GM12801 (cell line): ENCODE data around the gene ADGRL3.

ENCODE experiments used
- TF ChIP-seq, protein P1 (sequence below): IDR thresholded peaks from one replicate; pipeline ENCODE4 v1.5.1; 2011; ENCODE audit warnings: control low read depth; ENCODE audit not compliant: insufficient read length; ENCODE audit errors: extremely low read depth

The ADGRL3 gene

DNA sequence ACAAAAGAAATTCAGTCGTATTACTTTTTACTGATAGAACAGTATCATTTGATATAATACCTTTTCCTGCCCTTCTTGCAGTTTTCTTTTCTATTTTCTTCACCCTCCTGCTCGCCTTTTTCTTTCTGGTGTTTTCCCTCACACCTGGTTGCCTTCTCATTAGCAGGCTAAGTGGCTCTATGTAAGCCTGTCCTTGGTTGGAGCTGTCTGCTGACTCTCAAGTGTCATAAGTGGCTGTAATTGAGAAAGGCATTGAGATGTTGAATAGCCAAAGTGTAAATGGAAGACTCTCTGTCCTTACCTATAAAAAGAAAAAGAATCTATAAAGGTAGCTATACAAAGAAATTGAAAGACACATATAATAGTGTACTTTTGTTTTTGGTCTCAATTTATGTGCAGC, 180.7 kb downstream of the ADGRL3 start:
- TF ChIP-seq, protein P1, sequence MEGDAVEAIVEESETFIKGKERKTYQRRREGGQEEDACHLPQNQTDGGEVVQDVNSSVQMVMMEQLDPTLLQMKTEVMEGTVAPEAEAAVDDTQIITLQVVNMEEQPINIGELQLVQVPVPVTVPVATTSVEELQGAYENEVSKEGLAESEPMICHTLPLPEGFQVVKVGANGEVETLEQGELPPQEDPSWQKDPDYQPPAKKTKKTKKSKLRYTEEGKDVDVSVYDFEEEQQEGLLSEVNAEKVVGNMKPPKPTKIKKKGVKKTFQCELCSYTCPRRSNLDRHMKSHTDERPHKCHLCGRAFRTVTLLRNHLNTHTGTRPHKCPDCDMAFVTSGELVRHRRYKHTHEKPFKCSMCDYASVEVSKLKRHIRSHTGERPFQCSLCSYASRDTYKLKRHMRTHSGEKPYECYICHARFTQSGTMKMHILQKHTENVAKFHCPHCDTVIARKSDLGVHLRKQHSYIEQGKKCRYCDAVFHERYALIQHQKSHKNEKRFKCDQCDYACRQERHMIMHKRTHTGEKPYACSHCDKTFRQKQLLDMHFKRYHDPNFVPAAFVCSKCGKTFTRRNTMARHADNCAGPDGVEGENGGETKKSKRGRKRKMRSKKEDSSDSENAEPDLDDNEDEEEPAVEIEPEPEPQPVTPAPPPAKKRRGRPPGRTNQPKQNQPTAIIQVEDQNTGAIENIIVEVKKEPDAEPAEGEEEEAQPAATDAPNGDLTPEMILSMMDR: no peak

DNA sequence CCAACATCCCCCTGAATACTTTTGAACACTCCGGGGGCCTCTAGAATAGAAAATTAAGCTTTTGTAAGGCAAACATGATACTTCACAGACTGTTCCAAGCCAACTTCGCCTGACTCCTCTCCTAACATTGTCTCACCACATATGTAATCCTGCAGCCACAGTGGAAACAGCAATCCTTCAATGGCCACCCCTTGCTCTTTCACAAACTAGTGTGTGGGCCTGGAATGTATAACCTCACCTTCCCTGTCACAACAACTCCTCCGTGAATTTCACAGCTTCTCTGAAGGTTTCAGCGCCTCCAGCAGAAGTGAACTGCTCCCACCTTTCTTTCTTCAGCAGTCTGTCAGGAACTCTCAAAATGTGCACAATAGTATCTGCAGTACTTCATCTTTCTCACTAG, 185.1 kb downstream of the ADGRL3 start:
- TF ChIP-seq, protein P1: no peak

DNA sequence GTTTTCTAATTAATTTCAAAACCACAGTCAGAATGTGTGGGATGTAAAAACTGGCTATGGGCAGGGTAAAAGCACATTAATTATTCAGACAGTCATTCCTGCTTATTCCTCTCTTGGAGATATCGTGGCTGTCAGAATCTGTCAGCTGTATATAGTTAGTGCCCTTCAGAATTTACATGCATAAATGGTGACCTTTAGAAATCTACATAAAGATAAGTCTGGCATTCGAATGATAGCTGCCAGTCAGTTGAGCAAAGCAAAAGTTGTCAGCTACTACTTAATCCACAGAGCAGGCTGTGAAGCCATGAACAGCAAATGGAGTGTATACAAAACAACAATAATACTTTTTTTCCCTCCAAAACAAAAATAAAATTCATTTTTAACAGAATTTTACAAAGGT, 189.5 kb downstream of the ADGRL3 start:
- TF ChIP-seq, protein P1: no peak

DNA sequence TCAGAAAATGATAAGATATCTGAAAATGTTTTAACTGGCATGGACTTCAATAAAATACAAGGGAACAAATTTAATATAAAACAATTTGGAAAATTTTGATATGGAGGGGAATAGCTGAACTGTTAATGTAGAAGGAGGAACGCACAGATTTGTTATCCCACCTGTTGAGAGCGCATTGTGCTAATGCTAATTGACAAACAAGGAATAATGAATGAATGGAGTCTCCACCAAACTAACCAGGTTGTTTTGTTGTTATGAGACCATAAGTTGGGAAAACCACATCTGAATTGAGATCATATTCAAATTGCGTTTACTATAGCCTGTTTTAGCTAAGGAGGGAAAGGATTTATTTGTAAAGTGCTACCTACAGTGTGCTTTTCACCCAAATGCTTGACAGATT, 195.6 kb downstream of the ADGRL3 start:
- TF ChIP-seq, protein P1: no peak

DNA sequence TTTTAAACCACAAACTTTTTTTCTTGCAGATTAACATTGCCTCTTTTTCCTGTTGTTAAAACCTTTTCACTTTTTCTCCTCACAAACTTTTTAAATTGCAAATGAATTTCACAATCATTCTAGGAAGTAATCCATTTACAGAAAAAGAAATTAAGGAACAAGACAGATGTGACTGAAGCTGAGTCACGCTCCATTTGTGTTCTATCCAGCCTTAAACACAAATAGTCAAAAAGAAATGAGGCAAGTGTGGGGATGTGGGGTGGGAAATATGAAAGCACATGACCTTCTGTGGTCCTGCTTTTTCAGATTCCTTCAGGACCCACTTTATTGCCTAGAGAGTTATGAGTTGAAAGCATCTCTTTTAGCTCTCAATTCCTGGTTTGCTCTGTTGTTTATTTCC, 197.0 kb downstream of the ADGRL3 start:
- TF ChIP-seq, protein P1: no peak

DNA sequence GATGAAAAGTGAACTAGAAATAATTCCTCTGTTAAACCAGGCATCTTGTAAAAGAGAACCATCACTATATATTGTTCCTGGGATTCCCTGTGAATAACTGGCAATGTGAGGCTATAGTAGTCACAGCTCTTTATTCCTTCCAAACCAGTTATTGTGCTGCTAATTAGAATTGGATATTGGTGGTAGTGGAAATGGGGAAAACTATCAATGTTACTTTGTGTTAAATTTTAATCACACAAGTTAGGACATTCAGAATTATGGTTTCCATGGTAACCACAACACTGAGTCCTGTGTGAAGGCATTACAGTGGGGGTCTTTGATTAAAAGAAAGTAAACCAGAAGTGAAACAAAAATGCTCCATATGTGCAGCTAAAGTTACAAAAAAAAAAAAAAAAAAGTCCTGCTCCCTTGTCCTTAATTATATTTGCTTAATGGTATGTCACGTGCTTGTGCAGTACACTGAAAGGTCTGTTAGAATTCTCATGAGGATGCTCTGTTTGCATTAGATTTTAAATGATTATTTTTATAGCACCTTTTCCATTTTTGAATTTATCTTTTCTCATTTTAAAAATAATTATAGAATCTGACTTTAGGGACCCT, 200.4 kb downstream of the ADGRL3 start:
- TF ChIP-seq, protein P1: no peak

DNA sequence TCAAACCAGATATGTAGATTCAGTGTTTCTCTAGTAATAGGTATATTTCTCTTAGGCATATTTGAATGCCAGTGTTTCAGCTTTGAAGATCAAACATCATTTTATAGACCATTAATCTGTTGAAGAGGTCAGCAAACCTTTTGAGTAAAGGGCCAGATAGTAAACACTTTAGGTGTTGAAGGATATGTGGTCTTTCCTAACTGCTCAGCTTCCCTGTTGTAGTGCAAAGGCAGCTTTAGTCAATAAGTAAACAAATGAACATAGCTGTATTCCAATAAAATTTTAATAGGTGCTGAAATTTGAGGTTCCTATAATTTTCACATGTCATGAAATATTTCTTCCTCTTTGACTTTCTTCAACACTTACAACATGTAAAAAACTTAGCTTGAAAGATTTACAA, 201.6 kb downstream of the ADGRL3 start:
- TF ChIP-seq, protein P1: no peak

DNA sequence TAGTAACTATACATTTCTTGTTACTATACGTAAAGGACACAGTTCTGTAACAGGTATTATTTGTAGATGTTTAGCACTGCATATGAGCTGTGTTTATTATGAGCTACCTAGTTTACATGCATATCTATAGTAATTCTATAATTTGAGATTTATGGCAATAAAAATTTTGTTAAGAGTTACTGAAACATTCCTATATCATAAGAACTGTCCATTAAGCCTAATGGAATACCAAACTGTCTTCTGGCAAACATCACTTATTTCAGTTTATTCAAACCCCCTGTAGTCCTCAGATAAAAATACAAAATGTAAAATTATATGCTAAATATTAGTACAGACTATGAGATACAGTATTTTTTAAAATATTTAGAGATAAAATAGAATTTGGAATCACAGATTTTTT, 205.2 kb downstream of the ADGRL3 start:
- TF ChIP-seq, protein P1: no peak
